GM10266 (cell line): ENCODE measurements around the gene MTHFSD.

Experiments used
- DNase-seq: peaks from one replicate; pipeline ENCODE4 v3.0.0; 2012; ENCODE audit errors: extremely low spot score
- TF ChIP-seq, protein P1 (sequence below): IDR thresholded peaks from 2 replicates; pipeline ENCODE4 v1.5.1; 2012; ENCODE audit warnings: mild to moderate bottlenecking, low read depth; ENCODE audit not compliant: control insufficient read depth, insufficient read depth; ENCODE audit errors: missing control alignments

MTHFSD gene

GRCh38 chr16:86517652-86518258 lies 37.3 kb downstream of the MTHFSD start:
- DNase-seq: peak; percentile 81
- TF ChIP-seq, protein P1, sequence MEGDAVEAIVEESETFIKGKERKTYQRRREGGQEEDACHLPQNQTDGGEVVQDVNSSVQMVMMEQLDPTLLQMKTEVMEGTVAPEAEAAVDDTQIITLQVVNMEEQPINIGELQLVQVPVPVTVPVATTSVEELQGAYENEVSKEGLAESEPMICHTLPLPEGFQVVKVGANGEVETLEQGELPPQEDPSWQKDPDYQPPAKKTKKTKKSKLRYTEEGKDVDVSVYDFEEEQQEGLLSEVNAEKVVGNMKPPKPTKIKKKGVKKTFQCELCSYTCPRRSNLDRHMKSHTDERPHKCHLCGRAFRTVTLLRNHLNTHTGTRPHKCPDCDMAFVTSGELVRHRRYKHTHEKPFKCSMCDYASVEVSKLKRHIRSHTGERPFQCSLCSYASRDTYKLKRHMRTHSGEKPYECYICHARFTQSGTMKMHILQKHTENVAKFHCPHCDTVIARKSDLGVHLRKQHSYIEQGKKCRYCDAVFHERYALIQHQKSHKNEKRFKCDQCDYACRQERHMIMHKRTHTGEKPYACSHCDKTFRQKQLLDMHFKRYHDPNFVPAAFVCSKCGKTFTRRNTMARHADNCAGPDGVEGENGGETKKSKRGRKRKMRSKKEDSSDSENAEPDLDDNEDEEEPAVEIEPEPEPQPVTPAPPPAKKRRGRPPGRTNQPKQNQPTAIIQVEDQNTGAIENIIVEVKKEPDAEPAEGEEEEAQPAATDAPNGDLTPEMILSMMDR: peak; percentile 86

DNA sequence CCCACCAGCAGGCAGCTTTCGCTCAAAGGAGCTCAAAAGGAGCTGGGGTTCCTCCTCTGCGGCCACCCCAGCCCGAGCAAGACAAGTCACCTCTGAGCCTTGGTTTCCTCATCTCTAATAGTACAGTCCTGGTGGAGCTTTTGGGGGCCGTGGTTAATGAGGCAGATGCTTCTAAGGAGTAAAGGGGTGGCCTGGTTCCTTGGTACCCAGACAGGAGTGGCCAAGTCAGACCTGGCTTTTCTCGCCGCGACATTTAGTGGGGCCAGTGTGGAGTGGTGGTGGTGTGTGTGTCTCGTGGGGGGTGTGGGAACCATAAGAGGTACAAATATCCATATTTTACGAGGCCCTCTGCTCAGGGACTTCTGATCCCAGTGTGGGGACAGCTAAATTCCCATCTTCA lies 38.0 kb downstream of the MTHFSD start:
- DNase-seq: no peak
- TF ChIP-seq, protein P1: no peak

DNA sequence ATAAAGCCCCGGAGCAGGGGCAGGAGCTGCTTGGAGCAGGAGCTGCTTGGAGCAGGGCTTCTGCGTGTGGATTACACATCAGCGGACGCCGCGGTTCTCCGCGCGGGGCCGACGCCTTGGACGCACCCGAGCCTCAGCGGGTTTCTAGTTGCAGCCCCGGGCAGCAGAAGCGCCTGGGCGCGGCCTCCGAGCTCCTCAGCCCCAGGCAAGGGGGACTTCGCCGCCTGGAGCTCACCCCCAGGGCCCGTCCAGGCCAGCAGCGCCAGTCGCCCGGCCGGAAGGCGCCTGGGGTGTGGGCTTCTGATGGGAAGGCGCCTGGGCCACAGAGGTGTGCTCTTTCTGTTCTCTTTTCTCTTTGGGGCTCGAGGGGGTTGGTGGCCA lies 38.4 kb downstream of the MTHFSD start:
- TF ChIP-seq, protein P1: no peak

DNA sequence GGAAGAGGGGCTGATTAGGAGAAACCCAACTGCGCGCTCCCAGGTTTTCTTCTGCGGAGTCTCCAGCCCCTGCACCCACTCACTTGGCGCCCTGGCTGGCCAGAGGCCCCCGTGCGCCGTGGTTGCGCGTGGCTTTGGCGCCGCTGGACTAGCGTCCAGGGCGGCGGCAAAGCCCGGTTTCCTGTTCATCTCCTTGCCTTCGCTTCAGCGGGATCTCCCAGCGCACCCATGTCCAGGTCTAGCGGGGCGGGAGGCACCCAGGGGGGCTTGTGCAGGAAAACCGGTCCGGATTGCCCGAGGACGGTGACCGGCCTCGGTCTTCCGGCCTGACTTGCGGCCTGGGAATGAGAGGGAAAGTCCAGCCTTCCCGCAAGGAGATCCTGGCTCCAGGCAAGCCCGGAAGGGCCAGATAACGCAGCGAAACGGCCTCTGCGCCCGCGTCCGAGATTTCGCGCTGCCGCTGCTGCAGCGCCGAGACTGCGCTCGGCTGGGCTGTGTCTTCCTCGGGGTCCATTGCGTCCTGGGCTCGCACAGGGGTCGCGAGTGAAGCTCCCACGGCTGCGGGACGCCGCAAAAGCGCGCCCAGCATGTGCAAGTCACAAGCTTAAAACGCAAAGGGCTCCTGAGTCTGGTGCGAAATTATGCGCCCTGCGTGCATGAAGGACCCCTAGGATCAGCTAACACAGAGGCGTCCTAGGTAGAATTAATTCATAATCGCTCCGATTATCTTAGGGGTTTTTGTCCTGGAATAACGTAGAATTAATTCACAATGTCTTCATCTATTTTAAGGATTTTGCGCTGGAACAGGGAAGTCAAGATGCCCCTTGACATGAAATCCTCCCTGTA lies 39.0 kb downstream of the MTHFSD start:
- TF ChIP-seq, protein P1: no peak
- DNase-seq: no peak

More for the DNA sequence above, 38.4 kb downstream of the MTHFSD start:
- no peak for DNase-seq

- no peak for DNase-seq
- TF ChIP-seq, protein P1: no peak
These were observed 39.6 kb downstream of the MTHFSD start for GRCh38 chr16:86515413-86515776.

GRCh38 chr16:86514481-86515376 lies 40.3 kb downstream of the MTHFSD start:
- TF ChIP-seq, protein P1: no peak
- no peak for DNase-seq
